ENCODE data around the gene MAP4K2. TPM values are rescaled to one million over a fixed set of nuclear protein-coding genes. Genes with fewer than 3 reads are reported as not detected.

MAP4K2 gene
- total RNA-seq, 1 experiment from 2014 or later: 24.7 TPM

DNA sequence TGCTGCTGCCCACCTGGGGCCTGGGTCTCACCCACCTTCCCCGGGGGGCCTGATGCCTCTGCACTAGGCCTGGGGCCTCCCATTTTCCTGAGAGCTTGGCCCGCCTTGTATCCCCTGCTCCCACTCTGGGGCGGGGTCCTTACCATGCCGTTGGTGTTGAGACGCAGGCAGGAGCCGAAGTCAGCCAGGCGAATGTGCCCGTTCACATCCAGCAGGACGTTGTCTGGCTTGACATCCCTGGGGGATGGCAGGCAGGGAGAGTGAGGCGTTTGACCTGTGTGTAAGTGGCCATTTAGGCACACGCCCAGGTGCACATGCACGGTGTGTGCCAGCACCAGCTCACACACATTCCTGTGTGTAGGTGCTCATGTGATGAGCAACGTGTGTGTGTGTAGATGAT lies 36.3 kb upstream of the MAP4K2 start:
- WGBS (ENCODE audit: extremely low coverage, insufficient read length, low lambda C conversion rate): no CpG with 5 or more reads among the region's 13 CpGs
- Histone ChIP-seq H3K9me3 (ENCODE audit: control insufficient read depth, low read depth, low read length) (no peaks in the 10 kb centered on the region), H2AFZ (ENCODE audit: low read length) (no peak overlapping the region), H3K23me2 (ENCODE audit: insufficient read length, low read depth, low read length, poor library complexity, severe bottlenecking) (peaks cover 6% of the 10 kb centered on the region), H3K27me3 (ENCODE audit: insufficient read depth, low read length) (no peaks in the 10 kb centered on the region), H2BK15ac (ENCODE audit: low read depth, low read length) (no peak overlapping the region), H2BK120ac (ENCODE audit: low read depth, low read length, poor library complexity, severe bottlenecking) (no peak overlapping the region), H3K18ac (ENCODE audit: insufficient read length, low read depth, low read length) (no peak overlapping the region), H2BK20ac (ENCODE audit: low read depth, low read length, poor library complexity, severe bottlenecking) (no peak overlapping the region), H4K5ac (ENCODE audit: insufficient read length, low read depth, low read length) (no peak overlapping the region), H4K91ac (ENCODE audit: insufficient read length, low read depth, low read length) (no peak overlapping the region), H3K9ac (ENCODE audit: extremely low read depth, insufficient read length, low read length) (no peak overlapping the region), H3K56ac (ENCODE audit: insufficient read length, low read depth, low read length) (no peak overlapping the region), H2AK5ac (ENCODE audit: insufficient read length, low read length) (no peak overlapping the region), H3K14ac (ENCODE audit: insufficient read depth, low read length) (no peak overlapping the region), H3K79me1 (ENCODE audit: insufficient read depth, low read depth, low read length, poor library complexity, severe bottlenecking) (no peaks in the 10 kb centered on the region), H3K27ac (ENCODE audit: insufficient read length, low read depth, low read length) (no peak overlapping the region), H3T11ph (ENCODE audit: low read length) (no peak overlapping the region), H4K20me1 (ENCODE audit: control insufficient read depth, insufficient read depth, insufficient read length) (no peaks in the 10 kb centered on the region), H2BK5ac (ENCODE audit: insufficient read length, low read length) (no peak overlapping the region), H3K4ac (ENCODE audit: low read depth, low read length) (no peak overlapping the region), H2BK12ac (ENCODE audit: insufficient read length, low read depth, low read length) (no peak overlapping the region), H3K4me2 (ENCODE audit: insufficient read depth, insufficient read length, low read length) (no peak overlapping the region), H4K8ac (replicated peaks; ENCODE audit: insufficient read length, low read depth, low read length) (no peak overlapping the region), H3K23ac (ENCODE audit: insufficient read length, low read depth, low read length) (no peak overlapping the region), H3K4me1 (ENCODE audit: insufficient read depth, low read length) (no peaks in the 10 kb centered on the region), H3K79me2 (ENCODE audit: insufficient read depth, low read length) (no peaks in the 10 kb centered on the region)
- peaks cover 18 to 26% of the 10 kb centered on the region in 2 experiments for H3K4me1 Mint-ChIP-seq
- peaks cover 2% of the 10 kb centered on the region for H3K27me3 Mint-ChIP-seq (ENCODE audit: low read depth)
- no peak overlapping the region for H3K27ac Mint-ChIP-seq
- no peak for DNase-seq
- H3K36me3 Mint-ChIP-seq (ENCODE audit: insufficient read depth in 1 of 3, low read depth in 3 of 3): peaks cover 0 to 24% (median 5%) of the 10 kb centered on the region in 3 experiments; a peak in 5 of 7 replicates
- no peak overlapping the region for H3K4me3 Mint-ChIP-seq
- TF ChIP-seq CTCF (conservative IDR thresholded peaks at IDR 0.05): no peak
- no peaks in the 10 kb centered on the region; a peak in 2 of 5 replicates for H3K9me3 Mint-ChIP-seq

Measured in H9 (cell line).